G401 (cell line): ENCODE data around the gene NOP56. TPM values are rescaled to one million over a fixed set of nuclear protein-coding genes. Genes with fewer than 3 reads are reported as not detected.

Source experiments
- DNase-seq: peaks from one replicate; pipeline ENCODE4 v3.0.0-alpha.2; 2015; ENCODE audit warnings: low spot score
- in situ Hi-C: cut with HindIII; loops from 2 replicates; pipeline ENCODE4 v1.10.0; 2016; ENCODE audit warnings: low sequenced_read_pairs, mixed read lengths
- total RNA-seq: library from RNA; depleted of rRNA; stranded (reverse); fragments of >200 nt; shearing (Covaris generic); gene quantifications from 2 replicates; pipeline ENCODE4 v1.2.3, GENCODE V29; 2014; rRNA removed

NOP56 gene, protein sequence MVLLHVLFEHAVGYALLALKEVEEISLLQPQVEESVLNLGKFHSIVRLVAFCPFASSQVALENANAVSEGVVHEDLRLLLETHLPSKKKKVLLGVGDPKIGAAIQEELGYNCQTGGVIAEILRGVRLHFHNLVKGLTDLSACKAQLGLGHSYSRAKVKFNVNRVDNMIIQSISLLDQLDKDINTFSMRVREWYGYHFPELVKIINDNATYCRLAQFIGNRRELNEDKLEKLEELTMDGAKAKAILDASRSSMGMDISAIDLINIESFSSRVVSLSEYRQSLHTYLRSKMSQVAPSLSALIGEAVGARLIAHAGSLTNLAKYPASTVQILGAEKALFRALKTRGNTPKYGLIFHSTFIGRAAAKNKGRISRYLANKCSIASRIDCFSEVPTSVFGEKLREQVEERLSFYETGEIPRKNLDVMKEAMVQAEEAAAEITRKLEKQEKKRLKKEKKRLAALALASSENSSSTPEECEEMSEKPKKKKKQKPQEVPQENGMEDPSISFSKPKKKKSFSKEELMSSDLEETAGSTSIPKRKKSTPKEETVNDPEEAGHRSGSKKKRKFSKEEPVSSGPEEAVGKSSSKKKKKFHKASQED
- total RNA-seq, result 249 and 340 TPM in 2 replicates

DNA sequence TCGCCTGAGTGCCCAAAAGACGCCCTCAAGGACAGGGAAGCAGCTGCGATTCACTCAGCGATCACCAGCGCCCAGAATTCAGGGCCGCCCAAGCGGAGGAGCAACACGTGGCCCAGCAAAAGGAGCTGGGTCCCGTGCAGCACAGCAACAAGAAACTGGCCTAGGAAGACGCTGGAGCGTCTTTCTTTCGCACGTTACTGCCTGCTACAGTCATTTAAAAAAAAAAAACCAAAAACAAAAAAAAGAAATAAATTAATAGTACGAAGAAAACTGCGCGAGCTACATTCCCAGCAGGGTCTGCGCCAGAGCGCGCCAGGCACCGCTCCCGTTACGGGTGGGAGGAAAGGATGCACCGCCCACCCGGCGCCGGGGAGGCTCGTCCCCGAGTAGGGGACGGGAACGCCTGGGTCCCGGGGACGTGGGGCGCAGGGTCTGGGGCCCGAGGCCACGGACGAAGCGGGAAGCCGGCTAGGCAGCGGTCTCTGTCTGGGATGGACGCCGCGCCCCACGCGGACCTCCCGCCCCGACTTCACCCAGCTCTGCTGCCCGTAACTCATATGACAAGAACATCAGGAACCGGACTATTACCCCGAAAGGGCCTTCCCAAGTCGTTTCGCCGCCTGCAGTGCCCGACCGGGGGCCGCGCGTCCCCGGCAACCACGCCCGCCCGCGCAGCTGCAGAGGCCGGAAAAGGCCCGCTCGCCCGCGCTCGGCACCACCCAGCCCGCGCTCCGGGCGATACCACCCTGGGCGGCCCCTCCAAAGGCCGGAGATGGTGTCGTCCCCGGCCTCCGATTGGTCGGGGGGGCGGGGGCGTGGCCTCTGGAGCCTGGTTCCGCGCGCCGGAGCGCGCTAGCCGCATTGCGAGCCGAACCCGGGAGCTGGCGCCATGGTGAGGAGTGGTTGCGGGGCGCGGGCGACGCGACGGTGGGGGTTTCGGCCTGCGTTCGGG lies at the start of gene NOP56:
TSS of gene NOP56 (plus strand) at position 861 of the 952 bp plus-strand sequence. CDS start at position 890, 29 bp downstream.
- peak; percentile 87 for DNase-seq
- in situ Hi-C loops, result no loop called here

DNA sequence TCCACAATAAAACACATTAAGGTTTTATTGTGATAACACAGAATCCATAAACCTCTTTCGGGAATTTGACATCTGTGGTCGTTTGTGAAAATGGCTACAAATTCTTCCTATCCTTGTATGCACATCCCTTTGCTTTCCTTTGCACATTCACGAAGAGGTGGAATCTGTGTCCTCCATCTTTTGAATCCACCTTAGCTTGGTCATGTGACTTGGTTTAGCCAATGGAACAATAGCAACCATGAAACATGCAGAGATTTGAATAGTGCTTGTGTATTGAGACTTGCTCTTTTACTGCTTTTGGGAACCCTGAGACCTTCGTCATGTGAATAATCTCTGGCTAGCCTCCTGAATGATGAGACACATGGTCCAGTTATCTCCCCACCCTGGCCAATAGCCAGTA lies 49.7 kb upstream of the NOP56 start:
- in situ Hi-C loops, result no loop called here
- DNase-seq, result no peak

DNA sequence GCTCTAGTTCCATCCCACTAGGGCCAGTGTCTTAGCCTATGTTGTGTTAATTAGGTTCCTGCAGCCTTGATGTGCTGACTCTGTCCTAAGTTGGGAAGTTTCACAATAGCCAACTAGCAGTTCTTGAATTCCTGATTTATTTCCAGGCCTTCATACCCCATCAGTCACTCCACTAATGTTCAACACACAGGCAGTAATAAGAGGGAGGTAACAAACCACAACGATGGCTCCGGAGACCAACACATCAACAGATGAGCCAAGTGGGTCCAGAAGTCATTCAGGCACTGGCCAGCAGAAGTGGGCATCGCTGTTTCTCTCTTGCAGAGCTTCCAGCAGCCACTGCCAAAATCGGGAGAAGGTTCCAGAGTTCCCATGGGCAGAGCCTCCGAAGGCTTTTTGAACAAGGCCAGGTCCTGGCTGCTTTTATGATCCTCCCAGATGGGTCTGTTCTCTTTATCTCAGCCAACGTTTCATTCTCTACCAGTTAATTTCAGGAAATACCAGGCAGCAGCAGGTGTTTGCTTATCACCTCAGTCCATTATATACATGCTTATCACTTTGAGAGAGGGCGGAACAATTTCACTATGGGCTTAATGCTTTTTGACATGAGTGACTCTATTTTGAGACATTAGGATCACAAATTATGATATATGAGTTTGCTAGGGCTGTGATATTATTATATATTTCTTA lies 48.5 kb upstream of the NOP56 start:
- in situ Hi-C loops, result no loop called here
- no peak for DNase-seq

DNA sequence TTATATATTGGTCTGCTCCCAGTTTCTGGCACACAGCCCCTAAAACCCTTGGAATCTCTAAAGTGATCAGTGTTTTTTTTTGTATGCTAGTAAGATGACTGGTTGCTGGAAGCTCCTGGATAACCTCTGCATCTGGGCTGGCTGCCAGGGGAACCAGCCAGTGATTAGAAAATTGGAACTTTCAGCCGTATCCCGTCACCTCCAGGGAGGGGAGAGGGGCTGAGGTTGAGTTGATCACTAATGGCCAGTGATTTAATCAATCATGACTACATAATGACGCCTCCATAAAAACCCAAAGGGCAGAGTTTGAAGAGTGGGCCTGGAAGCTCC lies 48.0 kb upstream of the NOP56 start:
- DNase-seq, result no peak
- in situ Hi-C loops, result no loop called here

DNA sequence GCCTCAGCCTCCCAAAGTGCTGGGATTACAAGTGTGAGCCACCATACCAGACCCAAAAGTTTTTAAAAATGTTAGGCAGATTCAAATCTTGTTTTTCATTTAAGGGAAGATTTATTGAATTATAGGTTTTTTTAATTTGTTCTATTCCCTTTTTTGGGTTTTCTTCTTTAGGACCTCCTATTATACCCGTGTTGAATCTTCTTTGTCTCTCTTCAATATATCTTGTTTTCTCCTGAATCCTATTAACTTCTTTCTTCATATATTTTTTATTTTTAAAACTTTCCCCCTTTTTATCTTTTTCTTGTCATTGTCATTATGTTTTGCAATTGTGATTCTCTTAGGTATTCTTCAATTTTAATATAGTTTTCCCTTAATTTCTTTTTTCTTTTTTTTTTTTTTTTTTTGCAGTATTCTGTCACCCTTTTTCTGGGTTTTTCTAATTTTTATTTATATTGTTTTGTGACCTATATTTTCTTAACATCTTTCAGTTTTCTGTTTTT lies 45.9 kb upstream of the NOP56 start:
- in situ Hi-C loops, result no loop called here

DNA sequence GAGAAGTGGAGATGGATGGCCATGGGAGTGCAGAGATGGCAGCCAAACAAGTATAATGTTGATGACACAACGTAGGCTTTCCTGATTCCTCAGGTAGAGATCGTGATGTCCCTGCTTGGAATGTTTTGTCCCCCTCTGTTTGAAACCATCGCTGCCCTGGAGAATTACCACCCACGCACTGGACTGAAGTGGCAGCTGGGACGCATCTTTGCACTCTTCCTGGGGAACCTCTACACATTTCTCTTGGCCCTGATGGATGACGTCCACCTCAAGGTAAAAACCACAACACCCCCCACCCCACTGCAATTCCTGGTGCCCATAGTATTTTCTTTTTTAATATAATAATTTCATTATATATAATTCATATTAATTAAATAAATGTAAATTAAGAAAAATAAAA lies 42.1 kb upstream of the NOP56 start:
- no peak for DNase-seq
- in situ Hi-C loops, result no loop called here

More for the DNA sequence above, 45.9 kb upstream of the NOP56 start:
- no peak for DNase-seq

DNA sequence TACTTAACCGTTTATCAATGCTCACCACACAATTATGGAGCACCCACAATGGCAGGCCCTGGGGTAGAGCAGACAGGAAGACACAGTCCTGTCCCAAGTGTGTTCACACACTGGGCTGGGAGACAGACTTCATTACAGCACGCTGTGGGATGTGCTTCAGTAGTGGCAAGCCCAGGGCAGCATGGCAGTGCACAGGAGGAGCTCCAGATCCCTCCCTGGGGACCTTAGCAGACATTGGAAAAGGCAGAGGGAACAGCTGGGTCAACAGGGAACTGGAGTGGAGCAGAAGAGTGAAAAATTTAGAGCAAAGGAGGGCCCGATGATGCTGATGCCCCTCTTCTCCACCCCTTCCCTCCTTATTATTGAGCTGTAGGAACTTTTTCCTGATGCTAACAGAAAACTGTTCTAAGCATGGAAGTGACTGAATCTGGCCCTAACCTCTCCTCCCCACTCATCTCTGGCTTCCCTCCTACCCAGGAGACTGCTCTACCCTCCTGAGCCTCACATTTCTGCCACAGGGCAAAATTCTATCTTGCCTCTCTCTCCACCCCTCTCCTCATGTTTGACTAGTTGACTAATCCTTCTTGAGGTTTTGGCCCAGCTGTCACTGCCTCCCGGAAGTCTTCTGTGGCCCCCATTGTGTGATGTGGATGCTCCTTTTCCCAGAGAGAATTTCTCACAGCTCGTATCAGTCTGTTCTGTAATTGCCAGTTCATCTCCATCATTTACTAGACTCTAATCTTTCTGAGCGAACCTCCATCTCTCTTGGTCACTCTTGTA lies 41.3 kb upstream of the NOP56 start:
- in situ Hi-C loops, result no loop called here

DNA sequence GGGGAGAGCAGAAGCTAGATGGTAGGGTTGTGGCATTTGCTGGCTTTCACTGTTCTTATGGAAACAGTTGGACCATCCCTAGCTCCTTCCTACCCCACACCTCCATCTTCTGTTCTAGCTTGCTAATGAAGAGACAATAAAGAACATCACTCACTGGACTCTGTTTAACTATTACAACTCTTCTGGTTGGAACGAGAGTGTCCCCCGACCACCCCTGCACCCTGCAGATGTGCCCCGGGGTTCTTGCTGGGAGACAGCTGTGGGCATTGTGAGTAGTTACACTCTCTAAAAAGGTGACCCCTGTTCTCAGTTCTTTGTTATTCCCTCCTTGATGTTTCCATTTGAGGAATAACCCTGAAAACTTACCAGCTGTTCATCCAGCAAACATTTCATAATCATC lies 40.4 kb upstream of the NOP56 start:
- in situ Hi-C loops, result no loop called here
- DNase-seq, result no peak

More for the DNA sequence above, 41.3 kb upstream of the NOP56 start:
- no peak for DNase-seq

DNA sequence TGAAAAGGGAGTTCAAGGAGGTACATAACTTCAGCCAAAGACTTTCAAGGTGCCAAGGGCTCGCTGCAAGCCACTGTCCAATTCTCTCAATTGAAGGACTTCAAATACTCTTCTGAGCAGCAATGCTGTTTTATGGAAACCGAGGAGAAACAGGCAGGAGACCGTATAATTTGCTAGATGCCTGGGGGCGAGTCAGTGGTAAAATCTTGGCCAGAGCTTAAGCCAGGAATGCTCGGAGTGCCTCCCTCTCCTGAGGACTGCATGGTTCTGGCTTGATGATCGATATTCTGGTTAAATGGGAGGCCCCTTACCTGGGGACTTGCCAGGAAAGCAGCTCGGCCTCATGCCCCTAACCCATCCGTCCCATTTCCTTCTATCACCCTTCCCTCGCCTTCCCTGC lies 35.8 kb upstream of the NOP56 start:
- in situ Hi-C loops, result no loop called here
- no peak for DNase-seq

DNA sequence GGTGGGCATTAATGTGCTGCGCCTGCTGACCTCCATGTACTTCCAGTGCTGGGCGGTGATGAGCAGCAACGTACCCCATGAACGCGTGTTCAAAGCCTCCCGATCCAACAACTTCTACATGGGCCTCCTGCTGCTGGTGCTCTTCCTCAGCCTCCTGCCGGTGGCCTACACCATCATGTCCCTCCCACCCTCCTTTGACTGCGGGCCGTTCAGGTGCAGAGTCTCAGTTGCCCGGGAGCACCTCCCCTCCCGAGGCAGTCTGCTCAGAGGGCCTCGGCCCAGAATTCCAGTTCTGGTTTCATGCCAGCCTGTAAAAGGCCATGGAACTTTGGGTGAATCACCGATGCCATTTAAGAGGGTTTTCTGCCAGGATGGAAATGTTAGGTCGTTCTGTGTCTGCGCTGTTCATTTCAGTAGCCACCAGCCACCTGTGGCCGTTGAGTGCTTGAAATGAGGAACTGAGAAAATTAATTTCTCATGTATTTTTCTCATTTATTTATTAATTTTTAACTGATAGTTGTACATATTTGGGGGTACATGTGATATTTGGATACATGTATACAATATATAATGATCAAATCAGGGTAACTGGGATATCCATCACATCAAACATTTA lies 35.2 kb upstream of the NOP56 start:
- in situ Hi-C loops, result no loop called here
- no peak for DNase-seq

DNA sequence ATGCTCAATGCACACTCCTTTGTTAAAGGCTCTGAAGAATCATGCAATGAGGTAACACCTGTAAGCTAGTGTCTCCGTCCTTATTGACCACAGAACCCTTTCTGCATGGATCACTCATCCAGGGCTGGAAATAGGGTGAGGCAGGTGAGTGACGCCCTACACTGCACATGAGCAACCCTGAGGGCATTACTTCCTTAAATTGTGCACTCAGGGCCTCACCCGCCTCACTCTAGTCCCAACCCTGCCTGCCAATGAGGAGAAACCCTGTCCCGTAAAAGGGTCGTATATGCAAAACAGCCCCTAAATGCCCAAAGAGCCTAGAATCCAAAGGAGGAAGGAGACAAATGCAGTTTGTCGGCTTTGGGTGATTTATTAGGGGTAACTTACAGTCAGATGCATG lies 33.6 kb upstream of the NOP56 start:
- in situ Hi-C loops, result no loop called here
- no peak for DNase-seq

DNA sequence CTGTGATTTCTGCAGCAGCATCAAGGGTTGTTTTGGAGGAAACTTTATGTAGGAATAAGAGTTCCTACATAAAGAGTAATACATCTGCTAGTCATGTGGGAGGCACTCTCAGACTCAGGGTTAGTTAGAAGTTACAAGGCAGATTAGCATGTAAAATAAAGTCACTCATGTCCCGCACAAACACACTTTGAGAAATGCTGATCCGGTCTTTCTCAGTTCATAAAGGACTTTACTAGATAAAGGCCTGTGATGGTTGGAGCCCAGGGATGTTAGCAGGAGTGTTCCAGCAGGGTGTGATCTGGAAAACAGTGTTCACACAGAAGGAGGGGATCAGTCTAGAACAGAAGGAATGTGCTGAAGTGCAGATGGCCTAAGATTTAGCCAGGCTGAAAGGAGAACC lies 33.1 kb upstream of the NOP56 start:
- DNase-seq, result no peak
- in situ Hi-C loops, result no loop called here

DNA sequence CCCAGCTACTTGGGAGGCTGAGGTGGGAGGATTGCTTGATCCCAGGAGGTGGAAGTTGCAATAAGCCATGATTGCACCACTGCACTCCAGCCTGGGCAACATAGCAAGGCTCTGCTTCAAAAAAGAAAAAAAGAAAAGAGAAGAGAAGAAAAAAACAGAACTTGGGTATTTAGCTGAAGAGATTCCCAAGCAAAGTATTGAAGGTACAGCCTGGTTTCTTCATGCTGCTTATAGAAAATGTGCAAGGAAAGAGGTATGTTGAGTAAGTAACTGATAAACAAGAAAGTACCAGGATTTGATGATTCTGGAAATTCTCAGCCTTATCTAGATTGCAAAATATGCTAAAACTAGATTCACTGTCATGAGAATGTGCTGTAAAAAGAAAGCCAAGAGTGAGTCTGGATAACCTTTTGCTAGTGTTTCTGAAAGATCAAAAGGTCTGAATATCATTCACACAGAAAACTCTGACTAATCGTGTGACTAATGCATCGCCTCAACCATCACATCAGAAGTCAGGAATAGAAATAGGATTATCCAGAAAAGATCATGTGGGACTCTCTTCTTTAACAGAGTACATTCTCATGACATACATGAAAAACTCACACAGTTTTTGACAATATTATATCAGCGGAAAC lies 32.4 kb upstream of the NOP56 start:
- in situ Hi-C loops, result no loop called here
- DNase-seq, result no peak

DNA sequence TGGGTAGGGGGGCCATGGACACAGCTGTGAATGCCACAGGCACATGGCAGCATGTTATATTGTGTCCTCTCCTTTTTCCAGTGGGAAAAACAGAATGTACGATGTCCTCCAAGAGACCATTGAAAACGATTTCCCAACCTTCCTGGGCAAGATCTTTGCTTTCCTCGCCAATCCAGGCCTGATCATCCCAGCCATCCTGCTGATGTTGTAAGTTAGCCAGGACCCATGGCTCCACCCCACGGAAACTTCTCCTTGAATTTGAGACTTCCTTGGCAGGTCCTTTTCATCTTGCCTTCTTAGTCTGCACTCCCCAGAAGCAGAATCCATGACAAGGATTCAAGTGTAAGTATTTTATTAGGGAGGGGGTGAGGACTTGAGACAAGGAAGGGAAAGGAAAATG lies 28.2 kb upstream of the NOP56 start:
- no peak for DNase-seq
- in situ Hi-C loops, result no loop called here

DNA sequence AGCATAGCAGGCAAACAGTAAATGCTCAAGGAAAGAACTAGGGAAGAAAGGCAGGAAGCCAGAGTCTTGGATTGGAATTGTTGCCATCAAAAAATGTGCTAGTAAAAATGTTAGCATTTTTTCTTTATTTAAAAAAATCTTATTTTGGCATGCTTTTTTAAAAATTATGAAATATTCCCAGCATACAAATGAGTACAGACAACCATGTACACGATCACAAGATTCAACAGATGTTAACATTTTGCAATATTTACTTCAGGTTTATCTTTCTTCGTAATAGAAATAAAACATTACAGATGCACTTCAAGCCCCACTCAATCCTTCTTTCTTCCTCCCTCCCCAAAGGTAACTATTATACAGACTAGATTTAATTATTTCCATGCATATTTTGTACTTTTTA lies 27.4 kb upstream of the NOP56 start:
- DNase-seq, result no peak
- in situ Hi-C loops, result no loop called here

DNA sequence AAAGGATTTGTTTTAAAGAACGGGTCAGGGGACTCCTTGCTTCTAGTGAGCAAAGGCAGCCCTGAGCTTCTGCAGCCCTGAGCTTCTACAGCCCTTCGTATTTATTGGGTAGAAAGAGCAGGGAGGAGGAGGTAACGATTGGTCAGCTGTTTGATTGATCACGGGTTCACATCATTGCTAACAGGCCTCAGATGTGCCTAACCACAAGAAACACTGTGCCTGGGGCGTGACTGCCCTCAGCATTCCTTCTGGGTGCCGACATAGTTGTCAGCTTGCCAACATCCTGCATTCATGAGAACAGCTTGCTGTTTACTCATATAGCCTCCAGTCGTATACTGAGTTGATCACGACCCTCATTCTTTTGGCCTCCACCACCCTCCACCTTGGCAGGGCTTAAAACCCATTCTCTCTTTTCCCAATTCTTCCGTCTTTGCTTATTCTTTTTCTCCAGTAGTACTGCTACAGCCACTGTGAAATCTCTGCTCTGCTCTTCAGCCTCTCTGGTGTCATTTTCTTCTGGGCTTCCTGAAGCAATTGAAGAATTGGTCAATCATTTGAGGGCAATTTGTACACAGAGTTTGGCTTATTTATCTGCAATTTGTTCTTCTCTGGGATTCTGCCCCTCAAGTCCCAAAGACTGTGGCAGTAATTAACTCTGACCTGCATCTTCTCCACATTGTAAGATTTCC lies 25.4 kb upstream of the NOP56 start:
- in situ Hi-C loops, result no loop called here
- DNase-seq, result no peak

DNA sequence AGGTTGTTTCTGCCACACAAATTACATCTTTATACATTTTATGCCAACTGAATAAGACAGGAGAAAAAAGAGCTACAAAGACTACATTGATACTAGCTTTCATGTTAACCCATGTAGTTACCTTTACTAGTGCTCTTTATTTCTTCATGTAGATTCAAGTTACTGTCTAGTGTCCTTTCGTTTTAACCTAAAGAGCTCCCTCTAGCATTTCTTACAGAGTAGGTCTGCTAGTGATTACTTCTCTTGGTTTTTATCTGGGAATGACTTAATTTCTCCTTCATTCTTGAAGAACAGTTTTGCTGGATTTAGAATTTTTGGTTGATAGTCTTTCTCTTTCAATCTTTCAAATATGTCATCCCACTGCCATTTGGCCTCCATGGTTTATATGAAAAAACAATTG lies 21.2 kb upstream of the NOP56 start:
- no peak for DNase-seq
- in situ Hi-C loops, result no loop called here
